ENCODE results near the gene MTHFD2L.

The MTHFD2L gene

GRCh38 chr4:74323663-74324062 lies 165.7 kb downstream of the MTHFD2L start:
- no peak for DNase-seq (ENCODE audit: extremely low read depth, low read depth)
- no peak for TF ChIP-seq CTCF (IDR thresholded peaks at IDR 0.05; ENCODE audit: low read depth, low read length)

- DNase-seq (ENCODE audit: extremely low read depth, low read depth): no peak
- TF ChIP-seq CTCF (IDR thresholded peaks at IDR 0.05; ENCODE audit: low read depth, low read length): no peak
These were observed 166.3 kb downstream of the MTHFD2L start for GRCh38 chr4:74324262-74324661.

- DNase-seq (ENCODE audit: extremely low read depth, low read depth): no peak
- TF ChIP-seq CTCF (IDR thresholded peaks at IDR 0.05; ENCODE audit: low read depth, low read length): no peak
These were observed 168.0 kb downstream of the MTHFD2L start for GRCh38 chr4:74325886-74326285.

- no peak for TF ChIP-seq CTCF (IDR thresholded peaks at IDR 0.05; ENCODE audit: low read depth, low read length)
- no peak for DNase-seq (ENCODE audit: extremely low read depth, low read depth)
These were observed 169.8 kb downstream of the MTHFD2L start for GRCh38 chr4:74327762-74328161.

- no peak for TF ChIP-seq CTCF (IDR thresholded peaks at IDR 0.05; ENCODE audit: low read depth, low read length)
- DNase-seq (ENCODE audit: extremely low read depth, low read depth): no peak
These were observed 170.6 kb downstream of the MTHFD2L start for GRCh38 chr4:74328501-74328900.

GRCh38 chr4:74329307-74329706 lies 171.4 kb downstream of the MTHFD2L start:
- TF ChIP-seq CTCF (IDR thresholded peaks at IDR 0.05; ENCODE audit: low read depth, low read length): no peak

GRCh38 chr4:74330295-74330750 lies 172.4 kb downstream of the MTHFD2L start:
- no peak for TF ChIP-seq CTCF (IDR thresholded peaks at IDR 0.05; ENCODE audit: low read depth, low read length)
- DNase-seq (ENCODE audit: extremely low read depth, low read depth): no peak

More at GRCh38 chr4:74329307-74329706, 171.4 kb downstream of the MTHFD2L start:
- DNase-seq (ENCODE audit: extremely low read depth, low read depth): no peak

Measured in AG09319 (cell line).